Mesendoderm (in vitro differentiated cells): Measurements from ENCODE around the gene FNDC4.
A peak's percentile ranks its signal among the peaks of the same experiment; 100 is the strongest.

Source experiments
- DNase-seq: peaks from one replicate; pipeline ENCODE4 v3.0.0; 2013
- H2AK5ac ChIP-seq: 2 replicates; pipeline ENCODE4 v1.6.1; 2013; ENCODE audit warnings: low read length, inconsistent platforms
- H2BK120ac ChIP-seq: 2 replicates; pipeline ENCODE4 v1.6.1; 2013; ENCODE audit warnings: low read depth, mild to moderate bottlenecking, low read length, moderate library complexity, mixed read lengths
- H2BK15ac ChIP-seq: replicated peaks from 2 replicates; pipeline ENCODE4 v1.6.1; 2013; ENCODE audit warnings: low read depth, mild to moderate bottlenecking, moderate library complexity
- H2BK5ac ChIP-seq: 2 replicates; pipeline ENCODE4 v1.6.1; 2013; ENCODE audit warnings: low read length, inconsistent platforms
- H3K18ac ChIP-seq: 2 replicates; pipeline ENCODE4 v1.6.1; 2013; ENCODE audit warnings: mild to moderate bottlenecking, low read length, mixed read lengths
- H3K23ac ChIP-seq: one replicate; pipeline ENCODE4 v1.6.1; 2013; ENCODE audit warnings: low read length
- H3K27ac ChIP-seq: 2 replicates; pipeline ENCODE4 v1.5.1; 2013; ENCODE audit warnings: low read depth, mild to moderate bottlenecking, inconsistent platforms, low read length, moderate library complexity
- H3K27me3 ChIP-seq: 2 replicates; pipeline ENCODE4 v1.6.1; 2013; ENCODE audit warnings: low read length, control low read depth, mild to moderate bottlenecking, inconsistent platforms; ENCODE audit not compliant: insufficient read depth, poor library complexity
- H3K36me3 ChIP-seq: 2 replicates; pipeline ENCODE4 v1.6.1; 2013; ENCODE audit warnings: low read length, inconsistent platforms; ENCODE audit not compliant: control insufficient read depth, insufficient read depth
- H3K4ac ChIP-seq: one replicate; pipeline ENCODE4 v1.6.1; 2013; ENCODE audit warnings: low read depth, mild to moderate bottlenecking, low read length, moderate library complexity
- H3K4me1 ChIP-seq: 2 replicates; pipeline ENCODE4 v1.6.1; 2013; ENCODE audit warnings: low read depth, low read length, inconsistent platforms; ENCODE audit not compliant: control insufficient read depth
- H3K4me2 ChIP-seq: 2 replicates; pipeline ENCODE4 v1.6.1; 2013; ENCODE audit warnings: low read length
- H3K4me3 ChIP-seq: 2 replicates; pipeline ENCODE4 v1.5.1; 2013; ENCODE audit warnings: mild to moderate bottlenecking, low read length
- H3K56ac ChIP-seq: one replicate; pipeline ENCODE4 v1.6.1; 2013; ENCODE audit warnings: low read length
- H3K79me1 ChIP-seq: 2 replicates; pipeline ENCODE4 v1.6.1; 2013; ENCODE audit warnings: low read length, inconsistent platforms
- H3K79me2 ChIP-seq: 2 replicates; pipeline ENCODE4 v1.6.1; 2013; ENCODE audit warnings: mild to moderate bottlenecking, low read length; ENCODE audit not compliant: control insufficient read depth, insufficient read depth
- H3K9ac ChIP-seq: 2 replicates; pipeline ENCODE4 v1.6.1; 2013; ENCODE audit warnings: low read length, inconsistent platforms
- H4K5ac ChIP-seq: one replicate; pipeline ENCODE4 v1.6.1; 2013; ENCODE audit warnings: low read length
- H4K8ac ChIP-seq: one replicate; pipeline ENCODE4 v1.6.1; 2013; ENCODE audit warnings: low read depth, mild to moderate bottlenecking, control low read depth, low read length, moderate library complexity
- WGBS: extraction: QIAGEN DNeasy Blood & Tissue Kit; methylation state at CpG from one replicate; pipeline ENCODE4 v1.1.7; 2013; ENCODE audit warnings: low lambda C conversion rate, missing lambda C conversion rate; ENCODE audit not compliant: insufficient coverage; ENCODE audit errors: extremely low coverage; 5-methylcytosine and 5-hydroxymethylcytosine counted together

The FNDC4 gene

GRCh38 chr2:27531983-27532382 is 37.0 kb upstream of the FNDC4 start:
- Histone ChIP-seq H3K18ac (no peak overlapping the region), H2BK15ac (no peak overlapping the region), H3K4me3 (no peak overlapping the region), H3K4me1 (no peaks in the 10 kb centered on the region), H3K36me3 (no peaks in the 10 kb centered on the region), H3K56ac (no peak overlapping the region), H2BK120ac (no peak overlapping the region), H3K27ac (no peak overlapping the region), H3K23ac (no peak overlapping the region), H2BK5ac (no peak overlapping the region), H3K4me2 (no peak overlapping the region), H3K9ac (no peak overlapping the region), H3K79me1 (no peaks in the 10 kb centered on the region), H3K4ac (no peak overlapping the region), H3K27me3 (no peaks in the 10 kb centered on the region), H4K5ac (no peak overlapping the region), H2AK5ac (no peak overlapping the region), H4K8ac (no peak overlapping the region), H3K79me2 (no peaks in the 10 kb centered on the region)
- WGBS: no CpG with 5 or more reads among the region's 2 CpGs
- no peak for DNase-seq

DNA sequence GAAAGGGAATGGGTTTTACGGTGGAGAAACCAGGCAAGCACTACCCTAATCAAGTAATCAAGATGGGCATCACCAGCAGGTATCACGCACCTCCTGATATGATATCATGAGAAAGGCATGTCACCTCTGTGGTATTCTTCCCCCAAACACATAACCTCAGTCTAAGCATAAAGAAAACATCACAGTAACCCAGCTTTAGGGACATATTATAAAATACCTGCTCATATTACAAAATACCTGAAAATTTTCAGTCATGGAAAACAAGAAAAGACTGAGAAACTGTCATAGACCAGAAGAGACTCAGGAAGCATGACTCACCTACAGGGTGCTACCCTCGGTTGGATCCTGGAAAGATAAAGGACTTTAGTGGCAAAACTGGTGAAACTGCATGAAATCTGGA is 32.2 kb upstream of the FNDC4 start:
- Histone ChIP-seq H3K23ac (no peak overlapping the region), H3K27ac (no peak overlapping the region), H3K4me3 (no peak overlapping the region), H3K36me3 (no peaks in the 10 kb centered on the region), H2BK5ac (no peak overlapping the region), H2BK120ac (no peak overlapping the region), H3K18ac (no peak overlapping the region), H3K56ac (no peak overlapping the region), H3K4me2 (no peak overlapping the region), H3K79me2 (no peaks in the 10 kb centered on the region), H2BK15ac (no peak overlapping the region), H3K4me1 (no peaks in the 10 kb centered on the region), H3K9ac (no peak overlapping the region), H4K5ac (no peak overlapping the region), H2AK5ac (no peak overlapping the region), H3K27me3 (no peaks in the 10 kb centered on the region), H3K79me1 (no peaks in the 10 kb centered on the region), H4K8ac (no peak overlapping the region), H3K4ac (no peak overlapping the region)
- whole genome bisulfite sequencing: no CpG with 5 or more reads among the region's 3 CpGs
- peak; percentile 22 for DNase-seq

DNA sequence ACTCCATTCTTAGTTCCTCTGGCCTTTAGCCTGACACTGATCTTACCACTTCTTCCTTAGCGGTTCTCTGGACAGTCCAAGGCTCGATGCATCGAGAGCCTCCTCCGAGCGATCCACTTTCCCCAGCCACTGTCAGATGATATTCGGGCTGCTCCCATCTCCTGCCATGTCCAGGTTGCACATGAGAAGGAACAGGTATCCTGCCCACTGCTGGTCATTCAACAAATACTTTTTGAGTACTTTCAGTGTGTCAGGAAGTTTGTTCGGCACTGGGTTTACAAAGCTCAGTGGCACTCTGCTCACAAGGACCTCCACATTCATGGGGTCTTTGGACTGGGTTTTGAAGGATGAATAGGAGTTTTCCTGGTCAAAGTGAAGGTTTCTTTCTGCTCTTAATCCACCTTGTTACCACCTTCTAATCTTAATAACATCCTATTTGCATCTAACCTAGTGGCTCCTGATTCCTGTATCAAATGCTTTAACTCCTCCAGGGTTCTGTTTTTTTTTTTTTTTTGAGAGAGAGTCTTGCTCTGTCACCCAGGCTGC is 27.5 kb upstream of the FNDC4 start:
- Histone ChIP-seq H2BK5ac (no peak overlapping the region), H4K5ac (no peak overlapping the region), H3K4ac (no peak overlapping the region), H3K36me3 (no peaks in the 10 kb centered on the region), H3K79me1 (no peaks in the 10 kb centered on the region), H4K8ac (no peak overlapping the region), H3K18ac (no peak overlapping the region), H2AK5ac (no peak overlapping the region), H2BK120ac (no peak overlapping the region), H3K23ac (no peak overlapping the region), H3K27me3 (no peaks in the 10 kb centered on the region), H3K79me2 (no peaks in the 10 kb centered on the region), H3K4me3 (no peak overlapping the region), H3K9ac (no peak overlapping the region), H3K4me1 (no peaks in the 10 kb centered on the region), H2BK15ac (no peak overlapping the region), H3K56ac (no peak overlapping the region), H3K4me2 (no peak overlapping the region), H3K27ac (no peak overlapping the region)
- no peak for DNase-seq
- no CpG with 5 or more reads among the region's 7 CpGs for WGBS

DNA sequence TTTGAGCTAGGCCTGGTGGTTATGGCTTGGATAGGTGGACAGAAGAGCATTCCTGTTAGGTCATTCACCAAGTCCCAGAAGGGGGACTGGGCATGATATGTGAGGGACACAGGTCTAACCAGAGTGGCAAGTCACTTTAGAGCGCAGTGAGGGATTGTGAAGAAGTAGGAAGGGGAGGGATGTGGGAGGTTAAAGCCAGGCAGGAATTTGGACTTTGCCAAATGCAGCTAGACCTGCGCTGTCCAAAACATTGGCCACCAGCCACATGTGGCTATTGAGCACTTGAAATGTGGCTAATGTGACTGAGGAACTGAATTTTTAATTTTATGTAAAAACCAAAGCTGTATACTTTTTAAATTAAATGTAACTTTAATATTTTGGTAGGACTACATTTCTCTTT is 25.3 kb upstream of the FNDC4 start:
- Histone ChIP-seq H2BK120ac (no peak overlapping the region), H3K4me2 (no peak overlapping the region), H3K79me2 (no peaks in the 10 kb centered on the region), H2BK15ac (no peak overlapping the region), H4K8ac (no peak overlapping the region), H4K5ac (no peak overlapping the region), H2BK5ac (no peak overlapping the region), H3K4me3 (no peak overlapping the region), H3K18ac (no peak overlapping the region), H3K27me3 (no peaks in the 10 kb centered on the region), H3K23ac (no peak overlapping the region), H3K27ac (no peak overlapping the region), H3K79me1 (no peaks in the 10 kb centered on the region), H3K4me1 (no peaks in the 10 kb centered on the region), H3K4ac (no peak overlapping the region), H3K36me3 (no peaks in the 10 kb centered on the region), H3K56ac (no peak overlapping the region), H2AK5ac (no peak overlapping the region), H3K9ac (no peak overlapping the region)
- DNase-seq: no peak
- WGBS: no CpG with 5 or more reads among the region's 2 CpGs

DNA sequence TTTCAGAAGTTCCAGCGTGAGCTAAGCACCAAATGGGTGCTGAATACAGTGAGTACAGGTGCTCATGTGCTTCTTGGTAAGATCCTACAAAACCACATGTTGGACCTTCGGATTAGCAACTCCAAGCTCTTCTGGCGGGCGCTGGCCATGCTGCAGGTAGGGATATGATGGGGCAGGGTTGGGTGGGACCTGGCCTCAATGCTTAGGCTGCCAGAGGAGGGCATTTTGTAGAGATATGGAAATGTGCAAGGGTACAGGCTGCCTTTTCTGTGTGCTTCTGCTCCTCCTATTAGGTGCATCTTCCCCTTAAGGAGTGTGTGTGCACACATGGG is 23.7 kb upstream of the FNDC4 start:
- no CpG with 5 or more reads among the region's 4 CpGs for WGBS

DNA sequence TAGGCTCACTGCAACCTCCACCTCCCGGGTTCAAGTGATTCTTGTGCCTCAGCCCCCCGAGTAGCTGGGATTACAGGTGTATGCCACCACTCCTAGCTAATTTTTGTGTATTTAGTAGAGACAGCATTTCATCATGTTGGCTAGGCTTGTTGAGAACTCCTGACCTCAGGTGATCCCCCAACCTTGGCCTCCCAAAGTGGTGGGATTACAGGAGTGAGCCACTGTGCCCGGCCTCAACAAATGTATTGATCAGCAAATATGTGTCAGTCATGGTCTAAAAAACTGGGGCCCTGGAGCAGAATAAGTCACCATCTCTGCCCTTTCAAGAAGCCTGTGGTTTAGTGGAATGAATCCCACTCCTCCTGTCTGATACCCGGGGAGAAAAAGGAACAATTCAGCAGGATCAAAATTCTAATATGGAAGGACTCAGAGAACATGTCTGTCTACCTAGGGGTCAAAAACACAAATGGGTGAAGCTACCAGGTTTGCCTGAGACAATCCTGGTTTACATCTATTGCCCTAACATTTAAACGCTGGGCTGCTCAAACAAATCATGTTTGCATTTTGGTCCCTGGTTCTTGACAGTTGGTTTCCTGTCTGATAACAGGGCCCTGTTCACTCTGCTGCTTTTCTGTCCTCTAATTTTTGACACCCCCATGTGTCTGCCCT is 23.2 kb upstream of the FNDC4 start:
- no peaks in the 10 kb centered on the region for H3K4me1 ChIP-seq
- no CpG with 5 or more reads among the region's 5 CpGs for WGBS
- no peak overlapping the region for H3K4ac ChIP-seq

More for the DNA sequence above, 23.7 kb upstream of the FNDC4 start:
- H3K9ac ChIP-seq: no peak overlapping the region
- no peaks in the 10 kb centered on the region for H3K79me2 ChIP-seq
- no peak overlapping the region for H3K4me3 ChIP-seq
- H2BK120ac ChIP-seq: no peak overlapping the region
- H2AK5ac ChIP-seq: no peak overlapping the region
- H3K27me3 ChIP-seq: no peaks in the 10 kb centered on the region
- no peak overlapping the region for H3K27ac ChIP-seq
- no peak overlapping the region for H2BK15ac ChIP-seq
- no peak overlapping the region for H3K56ac ChIP-seq
- no peak overlapping the region for H3K23ac ChIP-seq
- DNase-seq: no peak
- no peak overlapping the region for H3K18ac ChIP-seq
- H3K79me1 ChIP-seq: no peaks in the 10 kb centered on the region
- H3K36me3 ChIP-seq: no peaks in the 10 kb centered on the region
- H4K5ac ChIP-seq: no peak overlapping the region
- H4K8ac ChIP-seq: no peak overlapping the region
- no peaks in the 10 kb centered on the region for H3K4me1 ChIP-seq
- no peak overlapping the region for H3K4me2 ChIP-seq
- H3K4ac ChIP-seq: no peak overlapping the region
- no peak overlapping the region for H2BK5ac ChIP-seq

More for the DNA sequence above, 23.2 kb upstream of the FNDC4 start:
- H2BK120ac ChIP-seq: no peak overlapping the region
- no peak overlapping the region for H2BK15ac ChIP-seq
- H4K8ac ChIP-seq: no peak overlapping the region
- no peaks in the 10 kb centered on the region for H3K36me3 ChIP-seq
- no peak overlapping the region for H2BK5ac ChIP-seq
- H3K4me3 ChIP-seq: no peak overlapping the region
- no peaks in the 10 kb centered on the region for H3K27me3 ChIP-seq
- H3K9ac ChIP-seq: no peak overlapping the region
- no peaks in the 10 kb centered on the region for H3K79me2 ChIP-seq
- no peak overlapping the region for H2AK5ac ChIP-seq
- no peak for DNase-seq
- no peak overlapping the region for H4K5ac ChIP-seq
- no peaks in the 10 kb centered on the region for H3K79me1 ChIP-seq
- no peak overlapping the region for H3K18ac ChIP-seq
- no peak overlapping the region for H3K23ac ChIP-seq
- no peak overlapping the region for H3K27ac ChIP-seq
- H3K4me2 ChIP-seq: no peak overlapping the region
- no peak overlapping the region for H3K56ac ChIP-seq
